Spleen (tissue), 7 donors: Measurements from ENCODE around the gene XRCC1.
"Not testable (repeated sequence)": the region's sequence is repeated elsewhere in the genome, so short reads cannot be mapped to it uniquely, and the experiment has no call there.

Experiments
- CTCF ChIP-seq, 11 experiments: fragments of 200-600 bp in 7 of 11; fragments of 450-650 bp in 4 of 11; sonication (generic) in 4 of 11; IDR thresholded peaks in 8 of 11; conservative IDR thresholded peaks in 3 of 11; 1 replicate in 7 of 11; 2 replicates in 4 of 11; pipeline versions ENCODE4 v1.4.0 to v1.8.0; 2016 to 2021; ENCODE audit warnings: antibody characterized with exemption in 11 of 11, inconsistent platforms in 4 of 11, mild to moderate bottlenecking in 1 of 11
- POLR2A ChIP-seq, 3 donors: fragments of 450-650 bp; IDR thresholded peaks; one replicate each; pipeline ENCODE4 v1.5.1; 2017; ENCODE audit warnings: antibody characterized with exemption in 3 of 3, mild to moderate bottlenecking in 1 of 3
- POLR2AphosphoS5 ChIP-seq, 3 donors: sonication (generic); formaldehyde crosslinking; IDR thresholded peaks; one replicate each; pipeline ENCODE4 v1.5.1; 2017; ENCODE audit warnings: antibody characterized with exemption in 3 of 3
- donor health status: DM: no; HTN: no; CAD: no; lungs with moderate emphysema.
- donor health status: DM: no; HTN: no; CAD: no.
- donor health status: DM: no; HTN: no; CAD: no.

- not testable (repeated sequence) for TF ChIP-seq CTCF (IDR thresholded peaks at IDR 0.05 in 8 of 11, conservative IDR thresholded peaks at IDR 0.05 in 3 of 11); POLR2A (IDR thresholded peaks at IDR 0.05); POLR2AphosphoS5 (IDR thresholded peaks at IDR 0.05)
These were observed 62.9 kb downstream of the XRCC1 start for GRCh38 chr19:43512399-43512798.
